Epidermal melanocyte (primary cell): ENCODE data around the gene ATP13A3.

Experiments
- DNase-seq: peaks from one replicate; pipeline ENCODE4 v3.0.0; 2011; ENCODE audit warnings: low spot score; ENCODE audit not compliant: insufficient read length

The ATP13A3 gene

GRCh38 chr3:194443901-194444300 lies 42.9 kb downstream of the ATP13A3 start:
- DNase-seq: no peak

GRCh38 chr3:194440756-194441155 lies 46.0 kb downstream of the ATP13A3 start:
- no peak for DNase-seq

GRCh38 chr3:194439881-194440550 lies 46.8 kb downstream of the ATP13A3 start:
- DNase-seq: no peak

GRCh38 chr3:194434503-194434902 lies 52.3 kb downstream of the ATP13A3 start:
- DNase-seq: no peak

GRCh38 chr3:194431554-194431953 lies 55.2 kb downstream of the ATP13A3 start:
- no peak for DNase-seq

GRCh38 chr3:194425399-194425798 lies 61.4 kb downstream of the ATP13A3 start:
- DNase-seq: no peak

GRCh38 chr3:194424953-194425352 lies 61.8 kb downstream of the ATP13A3 start:
- no peak for DNase-seq

GRCh38 chr3:194424373-194424772 lies 62.4 kb downstream of the ATP13A3 start:
- no peak for DNase-seq

GRCh38 chr3:194423317-194423716 lies 63.5 kb downstream of the ATP13A3 start:
- no peak for DNase-seq

GRCh38 chr3:194422188-194422587 lies 64.6 kb downstream of the ATP13A3 start:
- DNase-seq: no peak

- no peak for DNase-seq
These were observed 68.1 kb downstream of the ATP13A3 start for GRCh38 chr3:194418671-194419070.

GRCh38 chr3:194407423-194407822 lies 79.4 kb downstream of the ATP13A3 start:
- DNase-seq: no peak

GRCh38 chr3:194405766-194406165 lies 81.0 kb downstream of the ATP13A3 start:
- no peak for DNase-seq

- DNase-seq: no peak
These were observed 82.2 kb downstream of the ATP13A3 start for GRCh38 chr3:194404365-194405140.

GRCh38 chr3:194401868-194402329 lies 84.9 kb downstream of the ATP13A3 start:
- DNase-seq: no peak

- no peak for DNase-seq
These were observed 85.5 kb downstream of the ATP13A3 start for GRCh38 chr3:194401346-194401745.

- DNase-seq: no peak
These were observed 86.9 kb downstream of the ATP13A3 start for GRCh38 chr3:194399874-194400411.

- DNase-seq: no peak
These were observed 87.6 kb downstream of the ATP13A3 start, which contains the start of gene GP5 for GRCh38 chr3:194399166-194399565. GP5 (minus strand) TSS chr3:194399266; CDS start chr3:194398282, 984 bp downstream.

GRCh38 chr3:194397757-194398312 lies 89.0 kb downstream of the ATP13A3 start:
- no peak for DNase-seq

- DNase-seq: no peak
These were observed 89.7 kb downstream of the ATP13A3 start for GRCh38 chr3:194396859-194397756.

- DNase-seq: no peak
These were observed 90.3 kb downstream of the ATP13A3 start for GRCh38 chr3:194396539-194396858.
